Measurements from ENCODE around the gene ANO4. TPM values are rescaled to one million over a fixed set of nuclear protein-coding genes. Genes with fewer than 3 reads are reported as not detected.

Gene ANO4
- total RNA-seq, 1 donor from 2014 or later = not detected

DNA sequence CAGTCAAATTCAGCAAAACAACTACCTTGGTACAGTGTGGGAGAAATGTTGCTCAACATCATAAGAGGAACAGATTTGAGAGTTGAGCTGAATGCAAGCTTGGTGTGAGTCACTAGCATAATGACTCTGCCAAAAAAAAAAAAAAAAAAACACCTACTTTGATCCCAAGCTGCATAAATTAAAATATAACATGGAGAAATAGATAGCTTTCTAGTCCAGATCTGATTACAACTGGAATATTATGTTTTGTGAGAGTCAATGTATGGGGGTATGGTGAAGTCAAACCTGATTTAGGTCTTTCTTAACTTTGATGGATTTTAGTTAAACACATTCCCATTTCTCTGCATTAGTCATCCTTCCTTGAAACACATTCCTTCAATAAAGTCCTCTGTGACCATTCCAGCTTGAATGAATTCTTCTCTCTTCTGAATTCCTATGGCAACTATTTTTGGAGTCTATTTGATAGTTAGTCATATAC, 227.4 kb downstream of the ANO4 start:
- peaks cover 14% of the 10 kb centered on the region for H3K9me3 ChIP-seq (replicated peaks)
- no peak overlapping the region for H3K27ac ChIP-seq (replicated peaks)
- H3K36me3 ChIP-seq = no peaks in the 10 kb centered on the region
- no peak for DNase-seq
- no peak overlapping the region for H3K4me3 ChIP-seq
- no peaks in the 10 kb centered on the region for H3K4me1 ChIP-seq
- TF ChIP-seq, protein P1, sequence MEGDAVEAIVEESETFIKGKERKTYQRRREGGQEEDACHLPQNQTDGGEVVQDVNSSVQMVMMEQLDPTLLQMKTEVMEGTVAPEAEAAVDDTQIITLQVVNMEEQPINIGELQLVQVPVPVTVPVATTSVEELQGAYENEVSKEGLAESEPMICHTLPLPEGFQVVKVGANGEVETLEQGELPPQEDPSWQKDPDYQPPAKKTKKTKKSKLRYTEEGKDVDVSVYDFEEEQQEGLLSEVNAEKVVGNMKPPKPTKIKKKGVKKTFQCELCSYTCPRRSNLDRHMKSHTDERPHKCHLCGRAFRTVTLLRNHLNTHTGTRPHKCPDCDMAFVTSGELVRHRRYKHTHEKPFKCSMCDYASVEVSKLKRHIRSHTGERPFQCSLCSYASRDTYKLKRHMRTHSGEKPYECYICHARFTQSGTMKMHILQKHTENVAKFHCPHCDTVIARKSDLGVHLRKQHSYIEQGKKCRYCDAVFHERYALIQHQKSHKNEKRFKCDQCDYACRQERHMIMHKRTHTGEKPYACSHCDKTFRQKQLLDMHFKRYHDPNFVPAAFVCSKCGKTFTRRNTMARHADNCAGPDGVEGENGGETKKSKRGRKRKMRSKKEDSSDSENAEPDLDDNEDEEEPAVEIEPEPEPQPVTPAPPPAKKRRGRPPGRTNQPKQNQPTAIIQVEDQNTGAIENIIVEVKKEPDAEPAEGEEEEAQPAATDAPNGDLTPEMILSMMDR (IDR thresholded peaks at IDR 0.05; ENCODE audit: borderline replicate concordance) = no peak
- H3K27me3 ChIP-seq (ENCODE audit: low read depth) = no peaks in the 10 kb centered on the region
- intact Hi-C loops (cut with micrococcal nuclease) = no loop called here

DNA sequence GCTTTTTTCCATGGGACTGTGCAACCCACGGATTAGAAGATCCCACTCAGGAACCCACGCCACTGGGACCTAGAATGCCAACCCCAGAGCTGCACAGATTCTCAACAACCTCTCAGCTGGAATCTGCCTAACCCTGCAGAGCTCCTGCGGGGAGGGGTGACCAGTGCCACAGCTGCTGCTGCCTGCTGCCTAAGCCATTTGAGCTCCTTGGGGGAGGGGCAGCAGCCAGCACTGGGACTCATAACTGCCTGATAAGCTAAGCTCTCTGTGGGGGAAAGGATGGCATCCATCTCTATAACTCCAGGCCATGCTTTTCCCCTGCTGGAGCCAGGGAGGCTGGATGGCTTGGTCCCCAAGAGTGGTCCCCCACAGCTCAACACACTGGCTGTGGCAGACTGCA, 232.6 kb downstream of the ANO4 start:
- no peak overlapping the region for H3K27ac ChIP-seq (replicated peaks)
- no peaks in the 10 kb centered on the region for H3K27me3 ChIP-seq (ENCODE audit: low read depth)
- H3K4me3 ChIP-seq = no peak overlapping the region
- H3K36me3 ChIP-seq = no peaks in the 10 kb centered on the region
- H3K4me1 ChIP-seq = no peaks in the 10 kb centered on the region
- TF ChIP-seq, protein P1 (IDR thresholded peaks at IDR 0.05; ENCODE audit: borderline replicate concordance) = no peak
- H3K9me3 ChIP-seq (replicated peaks) = peaks cover 51% of the 10 kb centered on the region
- intact Hi-C loops (cut with micrococcal nuclease) = no loop called here
- no peak for DNase-seq

DNA sequence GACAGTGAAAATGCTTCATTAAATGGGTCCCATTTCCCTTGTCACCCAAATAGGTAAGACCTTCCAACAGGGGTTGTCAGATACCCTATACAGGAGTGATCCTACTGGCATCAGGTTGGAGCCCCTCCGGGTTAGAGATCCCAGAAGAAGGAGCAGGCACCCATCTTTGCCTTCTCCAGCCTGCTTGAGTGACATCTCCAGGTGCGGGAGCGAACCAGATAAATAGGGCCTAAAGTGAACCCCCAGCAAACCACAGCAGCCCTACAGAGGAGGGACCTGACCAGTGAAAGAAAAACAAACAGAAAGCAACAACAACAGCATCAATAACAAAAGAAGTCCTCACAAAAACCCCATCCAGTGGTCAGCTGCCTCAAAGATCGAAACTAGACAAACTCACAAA, 233.2 kb downstream of the ANO4 start:
- no peaks in the 10 kb centered on the region for H3K27me3 ChIP-seq (ENCODE audit: low read depth)
- H3K36me3 ChIP-seq = no peaks in the 10 kb centered on the region
- no peak for DNase-seq
- H3K27ac ChIP-seq (replicated peaks) = no peak overlapping the region
- H3K9me3 ChIP-seq (replicated peaks) = peaks cover 53% of the 10 kb centered on the region
- TF ChIP-seq, protein P1 (IDR thresholded peaks at IDR 0.05; ENCODE audit: borderline replicate concordance) = no peak
- no peak overlapping the region for H3K4me3 ChIP-seq
- no peaks in the 10 kb centered on the region for H3K4me1 ChIP-seq
- intact Hi-C loops (cut with micrococcal nuclease) = no loop called here

DNA sequence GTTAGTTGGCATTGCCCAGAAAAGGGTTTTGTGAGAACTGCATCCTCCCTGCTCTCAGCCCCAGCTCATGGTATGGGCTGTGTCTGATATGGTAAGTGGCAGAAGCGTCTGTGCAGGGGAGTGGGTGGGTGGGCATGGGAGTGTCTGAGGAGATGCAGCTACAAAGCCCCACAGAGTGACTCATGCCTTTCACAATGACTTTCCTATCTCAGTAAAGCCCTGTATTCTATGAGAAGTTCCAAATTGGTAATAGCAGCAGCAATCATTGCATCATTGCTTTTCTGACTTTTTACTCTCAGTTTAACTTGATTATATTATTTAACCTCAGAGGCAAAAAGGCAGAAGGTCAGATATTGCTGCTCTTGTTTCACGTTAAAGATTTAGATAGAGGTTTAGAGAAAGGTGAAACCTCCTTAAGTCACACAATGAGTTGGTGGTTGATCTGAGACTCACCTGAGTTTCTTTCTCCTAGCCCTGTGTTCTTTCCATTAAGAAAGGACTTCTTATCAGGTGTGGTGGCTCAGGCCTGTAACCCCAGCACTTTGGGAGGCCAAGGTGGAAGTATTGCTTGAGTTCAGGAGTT, 243.8 kb downstream of the ANO4 start:
- no peaks in the 10 kb centered on the region for H3K4me1 ChIP-seq
- peaks cover 24% of the 10 kb centered on the region for H3K9me3 ChIP-seq (replicated peaks)
- intact Hi-C loops (cut with micrococcal nuclease) = no loop called here
- no peak overlapping the region for H3K4me3 ChIP-seq
- no peak overlapping the region for H3K27ac ChIP-seq (replicated peaks)
- no peaks in the 10 kb centered on the region for H3K27me3 ChIP-seq (ENCODE audit: low read depth)
- TF ChIP-seq, protein P1 (IDR thresholded peaks at IDR 0.05; ENCODE audit: borderline replicate concordance) = no peak
- H3K36me3 ChIP-seq = no peaks in the 10 kb centered on the region
- DNase-seq = no peak

DNA sequence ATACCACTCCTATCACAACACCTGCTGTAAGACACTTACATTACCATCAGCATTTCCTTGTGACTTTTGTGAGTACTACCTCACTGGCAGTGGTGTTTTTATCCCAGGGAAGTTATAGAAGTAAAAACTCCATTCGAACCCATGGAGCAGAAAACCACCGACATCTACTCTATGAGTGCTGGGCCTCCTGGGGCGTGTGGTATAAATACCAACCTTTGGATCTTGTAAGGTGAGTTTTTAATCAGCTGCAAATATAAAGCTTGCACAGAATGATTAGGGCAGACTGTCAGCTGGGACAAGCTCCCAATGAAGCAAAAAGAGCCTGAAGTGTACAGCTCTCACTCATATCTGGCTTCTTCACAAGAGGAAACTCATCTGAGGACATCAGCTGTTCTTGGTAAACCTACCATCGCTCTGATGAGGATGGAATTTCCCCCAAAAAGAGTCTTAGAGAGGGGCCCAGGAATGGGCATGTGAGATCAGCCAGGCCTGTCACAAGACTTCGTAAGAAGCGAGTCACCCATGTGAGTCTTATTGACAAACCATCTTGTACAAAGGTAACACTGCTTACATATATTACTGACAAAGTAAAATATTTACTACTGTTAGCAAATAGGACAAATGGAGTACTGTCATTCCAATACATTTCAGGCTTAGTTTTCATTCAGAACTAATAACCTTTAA, 245.4 kb downstream of the ANO4 start:
- no peaks in the 10 kb centered on the region for H3K27me3 ChIP-seq (ENCODE audit: low read depth)
- no peak overlapping the region for H3K27ac ChIP-seq (replicated peaks)
- DNase-seq = no peak
- H3K4me1 ChIP-seq = no peaks in the 10 kb centered on the region
- H3K9me3 ChIP-seq (replicated peaks) = peaks cover 8% of the 10 kb centered on the region
- TF ChIP-seq, protein P1 (IDR thresholded peaks at IDR 0.05; ENCODE audit: borderline replicate concordance) = no peak
- no peaks in the 10 kb centered on the region for H3K36me3 ChIP-seq
- intact Hi-C loops (cut with micrococcal nuclease) = no loop called here
- H3K4me3 ChIP-seq = no peak overlapping the region
